ENCODE results near the gene DPEP2. TPM values are rescaled to one million over a fixed set of nuclear protein-coding genes. Genes with fewer than 3 reads are reported as not detected.

The DPEP2 gene
- total and polyA plus RNA-seq, 10 of the 15 experiments (the other 5 are each of a cell fraction or from before 2014, with no cell fraction given), result 0.04 to 4.0 (median 2.1) TPM

DNA sequence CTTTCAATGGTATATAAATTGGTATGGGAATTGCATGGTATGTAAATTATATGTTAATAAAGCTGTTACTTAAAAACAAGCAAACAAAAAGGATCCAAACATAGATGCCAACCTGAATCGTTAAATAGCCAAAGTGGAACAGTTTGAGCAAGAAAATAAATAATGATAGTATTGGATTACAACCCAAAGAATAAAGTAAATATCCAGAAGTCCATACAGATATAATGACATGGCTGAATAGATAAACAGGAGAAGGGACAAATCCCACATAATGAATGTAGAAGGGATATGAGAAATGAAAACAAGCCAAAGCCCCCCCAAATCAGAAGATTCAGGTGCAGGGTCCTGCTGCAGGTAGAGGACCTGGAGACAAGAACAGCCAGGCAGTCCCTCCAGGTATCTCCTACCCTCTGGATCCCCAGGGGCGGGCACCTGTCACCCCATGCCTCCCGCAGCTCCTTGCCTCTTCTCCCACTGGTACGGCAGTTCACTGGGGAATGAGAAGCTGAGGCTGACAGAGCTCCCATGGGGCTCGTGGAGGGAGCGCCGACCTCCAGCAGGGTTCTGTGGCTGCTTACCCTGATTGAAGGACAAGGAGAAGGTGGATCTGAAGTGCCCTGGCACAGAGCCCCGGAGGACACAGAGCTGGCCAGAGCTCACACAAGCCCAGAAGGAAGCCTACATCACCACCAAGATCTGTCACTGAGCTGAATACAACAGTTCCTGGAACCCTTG lies 45.5 kb downstream of the DPEP2 start:
- Histone ChIP-seq H3K4me3 (no peak overlapping the region), H3K79me2 (ENCODE audit: control insufficient read depth, insufficient read depth, low read length) (no peaks in the 10 kb centered on the region), H2AFZ (ENCODE audit: control insufficient read depth, low read depth, low read length) (no peak overlapping the region), H3K9ac (ENCODE audit: control insufficient read depth, insufficient read depth, low read length) (no peak overlapping the region), H3K27me3 (replicated peaks in 1 of 2; ENCODE audit: control insufficient read depth in 2 of 2, insufficient read depth in 2 of 2, low read length in 1 of 2) (no peaks in the 10 kb centered on the region), H4K20me1 (ENCODE audit: control insufficient read depth, insufficient read depth) (no peaks in the 10 kb centered on the region), H3K4me1 (ENCODE audit: control insufficient read depth, insufficient read depth, low read length) (peaks cover 3% of the 10 kb centered on the region; the same call in 1 of the 2 replicates), H3K4me2 (ENCODE audit: control insufficient read depth, insufficient read depth) (no peak overlapping the region), H3K27ac (ENCODE audit: control insufficient read depth, insufficient read depth) (no peak overlapping the region), H3K9me3 (replicated peaks; ENCODE audit: control insufficient read depth, insufficient read depth, low read length) (no peaks in the 10 kb centered on the region), H3K36me3 (ENCODE audit: control insufficient read depth in 2 of 2, insufficient read depth in 2 of 2, low read length in 1 of 2) (peaks cover 0 to 3% of the 10 kb centered on the region in 2 experiments; a peak in 3 of 4 replicates)
- in situ Hi-C loops (cut with MboI) (no loop called here), intact Hi-C loops (cut with micrococcal nuclease; ENCODE audit: unreplicated experiment) (no loop called here)
- CTCF ChIA-PET, result interaction anchor here (0.9 to 1.1 kb wide), 2 partner anchors 12 to 137 kb away, joined by 5 to 7 read pairs; no protein-coding TSS in a partner anchor
- no peak for FAIRE-seq
- DNase-seq (ENCODE audit: low read depth, low spot score), result no peak
- no TSS peak for BruUV-seq (replicated peaks)
- RAD21 ChIA-PET (ENCODE audit: unreplicated experiment), result no interaction called here
- SMC1A ChIA-PET (ENCODE audit: uncharacterized antibody, unreplicated experiment), result interaction anchor here (0.9 kb wide), 1 partner anchor 12 kb away, joined by 3 read pairs; no protein-coding TSS in a partner anchor
- POLR2A ChIA-PET, result interaction anchor here (1.0 kb wide), 1 partner anchor 12 kb away, joined by 3 read pairs; no protein-coding TSS in a partner anchor
- ATAC-seq, result no peak
- 94% methylated on average over 8 of the region's 8 CpGs for WGBS (ENCODE audit: insufficient coverage, insufficient replicate concordance, low lambda C conversion rate, missing lambda C conversion rate)
- TF ChIP-seq, protein P1, sequence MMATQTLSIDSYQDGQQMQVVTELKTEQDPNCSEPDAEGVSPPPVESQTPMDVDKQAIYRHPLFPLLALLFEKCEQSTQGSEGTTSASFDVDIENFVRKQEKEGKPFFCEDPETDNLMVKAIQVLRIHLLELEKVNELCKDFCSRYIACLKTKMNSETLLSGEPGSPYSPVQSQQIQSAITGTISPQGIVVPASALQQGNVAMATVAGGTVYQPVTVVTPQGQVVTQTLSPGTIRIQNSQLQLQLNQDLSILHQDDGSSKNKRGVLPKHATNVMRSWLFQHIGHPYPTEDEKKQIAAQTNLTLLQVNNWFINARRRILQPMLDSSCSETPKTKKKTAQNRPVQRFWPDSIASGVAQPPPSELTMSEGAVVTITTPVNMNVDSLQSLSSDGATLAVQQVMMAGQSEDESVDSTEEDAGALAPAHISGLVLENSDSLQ (IDR thresholded peaks at IDR 0.05), result no peak
- TF ChIP-seq NFXL1 (IDR thresholded peaks at IDR 0.05; ENCODE audit: borderline replicate concordance) (no peak), ZNF24 (IDR thresholded peaks at IDR 0.05) (no peak), POU2F2 (IDR thresholded peaks at IDR 0.05; ENCODE audit: borderline replicate concordance, low read depth, low read length) (no peak), IKZF2 (IDR thresholded peaks at IDR 0.05) (no peak), HDGF (IDR thresholded peaks at IDR 0.05) (no peak), NBN (IDR thresholded peaks at IDR 0.05) (no peak), IRF4 (IDR thresholded peaks at IDR 0.05; ENCODE audit: low read depth, low read length) (no peak), GABPA (IDR thresholded peaks at IDR 0.05; ENCODE audit: low read depth) (no peak), ZNF384 (IDR thresholded peaks at IDR 0.05; ENCODE audit: borderline replicate concordance, low read depth, low read length) (no peak), JUNB (IDR thresholded peaks at IDR 0.05) (no peak), BCLAF1 (IDR thresholded peaks at IDR 0.05) (no peak), CHD1 (IDR thresholded peaks at IDR 0.05; ENCODE audit: low read depth, low read length) (no peak)
- TF ChIP-seq, protein P2, sequence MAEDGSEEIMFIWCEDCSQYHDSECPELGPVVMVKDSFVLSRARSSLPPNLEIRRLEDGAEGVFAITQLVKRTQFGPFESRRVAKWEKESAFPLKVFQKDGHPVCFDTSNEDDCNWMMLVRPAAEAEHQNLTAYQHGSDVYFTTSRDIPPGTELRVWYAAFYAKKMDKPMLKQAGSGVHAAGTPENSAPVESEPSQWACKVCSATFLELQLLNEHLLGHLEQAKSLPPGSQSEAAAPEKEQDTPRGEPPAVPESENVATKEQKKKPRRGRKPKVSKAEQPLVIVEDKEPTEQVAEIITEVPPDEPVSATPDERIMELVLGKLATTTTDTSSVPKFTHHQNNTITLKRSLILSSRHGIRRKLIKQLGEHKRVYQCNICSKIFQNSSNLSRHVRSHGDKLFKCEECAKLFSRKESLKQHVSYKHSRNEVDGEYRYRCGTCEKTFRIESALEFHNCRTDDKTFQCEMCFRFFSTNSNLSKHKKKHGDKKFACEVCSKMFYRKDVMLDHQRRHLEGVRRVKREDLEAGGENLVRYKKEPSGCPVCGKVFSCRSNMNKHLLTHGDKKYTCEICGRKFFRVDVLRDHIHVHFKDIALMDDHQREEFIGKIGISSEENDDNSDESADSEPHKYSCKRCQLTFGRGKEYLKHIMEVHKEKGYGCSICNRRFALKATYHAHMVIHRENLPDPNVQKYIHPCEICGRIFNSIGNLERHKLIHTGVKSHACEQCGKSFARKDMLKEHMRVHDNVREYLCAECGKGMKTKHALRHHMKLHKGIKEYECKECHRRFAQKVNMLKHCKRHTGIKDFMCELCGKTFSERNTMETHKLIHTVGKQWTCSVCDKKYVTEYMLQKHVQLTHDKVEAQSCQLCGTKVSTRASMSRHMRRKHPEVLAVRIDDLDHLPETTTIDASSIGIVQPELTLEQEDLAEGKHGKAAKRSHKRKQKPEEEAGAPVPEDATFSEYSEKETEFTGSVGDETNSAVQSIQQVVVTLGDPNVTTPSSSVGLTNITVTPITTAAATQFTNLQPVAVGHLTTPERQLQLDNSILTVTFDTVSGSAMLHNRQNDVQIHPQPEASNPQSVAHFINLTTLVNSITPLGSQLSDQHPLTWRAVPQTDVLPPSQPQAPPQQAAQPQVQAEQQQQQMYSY (CRISPR knock-in tag; IDR thresholded peaks at IDR 0.05), result no peak
- TF ChIP-seq, protein P3, sequence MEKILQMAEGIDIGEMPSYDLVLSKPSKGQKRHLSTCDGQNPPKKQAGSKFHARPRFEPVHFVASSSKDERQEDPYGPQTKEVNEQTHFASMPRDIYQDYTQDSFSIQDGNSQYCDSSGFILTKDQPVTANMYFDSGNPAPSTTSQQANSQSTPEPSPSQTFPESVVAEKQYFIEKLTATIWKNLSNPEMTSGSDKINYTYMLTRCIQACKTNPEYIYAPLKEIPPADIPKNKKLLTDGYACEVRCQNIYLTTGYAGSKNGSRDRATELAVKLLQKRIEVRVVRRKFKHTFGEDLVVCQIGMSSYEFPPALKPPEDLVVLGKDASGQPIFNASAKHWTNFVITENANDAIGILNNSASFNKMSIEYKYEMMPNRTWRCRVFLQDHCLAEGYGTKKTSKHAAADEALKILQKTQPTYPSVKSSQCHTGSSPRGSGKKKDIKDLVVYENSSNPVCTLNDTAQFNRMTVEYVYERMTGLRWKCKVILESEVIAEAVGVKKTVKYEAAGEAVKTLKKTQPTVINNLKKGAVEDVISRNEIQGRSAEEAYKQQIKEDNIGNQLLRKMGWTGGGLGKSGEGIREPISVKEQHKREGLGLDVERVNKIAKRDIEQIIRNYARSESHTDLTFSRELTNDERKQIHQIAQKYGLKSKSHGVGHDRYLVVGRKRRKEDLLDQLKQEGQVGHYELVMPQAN (conservative IDR thresholded peaks at IDR 0.05), result no peak

Data from GM12878 (cell line).